ENCODE data around the gene FGGY. TPM values are rescaled to one million over a fixed set of nuclear protein-coding genes. Genes with fewer than 3 reads are reported as not detected.
"Not testable (repeated sequence)": the region's sequence is repeated elsewhere in the genome, so short reads cannot be mapped to it uniquely, and the experiment has no call there.

Gene FGGY
- total RNA-seq, 2 experiments from 2014 or later = 6.6 to 9.7 TPM

DNA sequence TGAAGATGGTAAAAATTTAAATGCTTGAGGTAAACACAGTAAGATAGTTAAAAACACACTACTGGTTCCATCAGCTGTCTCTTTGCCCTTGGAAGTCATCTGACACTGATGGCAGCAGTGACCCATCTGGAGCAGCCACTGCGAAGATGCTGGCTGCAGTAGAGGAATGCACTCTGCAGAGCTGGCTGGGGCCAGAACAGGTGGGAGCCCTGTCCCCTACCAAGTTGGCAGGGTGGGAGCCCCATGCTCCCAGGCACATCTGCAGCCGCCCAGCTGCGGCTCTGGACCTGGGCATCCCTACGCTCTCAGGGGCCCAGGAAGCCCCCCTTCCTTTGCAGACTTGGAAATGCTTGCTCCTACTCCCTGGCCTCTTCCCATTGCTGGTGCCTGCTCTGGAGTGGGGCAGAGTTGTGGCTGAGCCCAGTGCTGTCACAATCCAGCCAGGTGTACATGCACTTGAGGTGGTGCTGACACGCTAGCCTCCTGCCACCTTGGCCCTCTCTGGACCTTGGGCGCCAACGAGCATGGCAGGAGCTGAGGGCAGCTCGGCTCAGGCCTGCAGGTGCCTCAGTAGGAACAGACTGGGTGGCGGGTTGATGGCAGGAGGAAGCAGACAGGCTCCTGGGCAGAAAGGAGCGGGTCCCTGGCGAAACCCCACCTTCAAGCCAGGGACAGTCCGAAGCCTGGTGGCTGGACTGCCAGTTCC, 227.0 kb downstream of the FGGY start:
- H3K27me3 Mint-ChIP-seq = no peaks in the 10 kb centered on the region

DNA sequence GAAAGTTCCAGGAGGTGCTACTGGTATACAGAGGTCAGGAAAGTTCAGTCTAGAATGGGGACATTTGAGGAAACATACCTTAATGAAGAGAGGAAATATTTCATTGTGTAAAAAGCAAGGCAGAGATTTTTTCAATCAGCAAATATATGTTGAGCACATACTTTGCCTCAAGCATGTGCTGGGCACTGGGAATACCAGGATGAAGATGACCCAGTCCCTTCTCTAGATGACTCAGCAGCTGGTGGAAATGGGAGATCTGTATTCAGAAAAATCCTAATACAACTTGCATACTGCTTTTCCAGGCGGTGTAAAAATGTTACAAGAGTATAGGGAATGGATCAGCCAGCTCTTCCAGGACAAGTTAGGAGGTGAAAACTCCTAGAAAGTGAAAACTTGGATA, 229.3 kb downstream of the FGGY start:
- no peak overlapping the region for H3K27ac Mint-ChIP-seq
- no peaks in the 10 kb centered on the region for H3K4me1 Mint-ChIP-seq
- H3K27me3 Mint-ChIP-seq = no peaks in the 10 kb centered on the region
- H3K4me3 Mint-ChIP-seq = no peak overlapping the region
- DNase-seq = no peak
- H3K36me3 Mint-ChIP-seq = no peaks in the 10 kb centered on the region
- no peaks in the 10 kb centered on the region for H3K9me3 Mint-ChIP-seq

More for the DNA sequence above, 227.0 kb downstream of the FGGY start:
- H3K4me3 Mint-ChIP-seq = no peak overlapping the region
- no peak overlapping the region for H3K27ac Mint-ChIP-seq
- H3K4me1 Mint-ChIP-seq = no peaks in the 10 kb centered on the region
- peaks cover 2% of the 10 kb centered on the region for H3K36me3 Mint-ChIP-seq
- H3K9me3 Mint-ChIP-seq = no peaks in the 10 kb centered on the region
- DNase-seq = no peak

DNA sequence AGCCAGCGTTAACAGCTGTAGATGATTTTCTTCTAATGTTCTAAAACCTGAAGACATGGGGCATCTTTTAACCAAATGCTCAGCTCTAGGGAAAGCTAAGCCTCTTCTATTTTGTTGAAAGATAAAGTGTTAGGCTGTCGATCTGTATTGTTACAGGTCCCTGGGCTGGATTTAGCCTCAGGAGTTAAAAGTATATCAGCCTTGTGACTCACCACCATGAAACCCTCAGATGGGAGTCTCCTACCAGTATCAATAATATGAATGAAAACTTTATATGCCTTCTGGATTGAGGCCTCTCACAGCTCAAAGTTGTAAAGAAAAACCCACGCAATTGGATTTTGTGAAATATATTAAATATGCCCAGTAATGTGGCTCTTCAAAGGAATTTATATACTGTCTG, 231.6 kb downstream of the FGGY start:
- Mint-ChIP-seq H3K4me3 (no peak overlapping the region), H3K27ac (no peak overlapping the region), H3K27me3 (no peaks in the 10 kb centered on the region), H3K9me3 (peaks cover 3% of the 10 kb centered on the region), H3K36me3 (no peaks in the 10 kb centered on the region), H3K4me1 (no peaks in the 10 kb centered on the region)
- DNase-seq = no peak

DNA sequence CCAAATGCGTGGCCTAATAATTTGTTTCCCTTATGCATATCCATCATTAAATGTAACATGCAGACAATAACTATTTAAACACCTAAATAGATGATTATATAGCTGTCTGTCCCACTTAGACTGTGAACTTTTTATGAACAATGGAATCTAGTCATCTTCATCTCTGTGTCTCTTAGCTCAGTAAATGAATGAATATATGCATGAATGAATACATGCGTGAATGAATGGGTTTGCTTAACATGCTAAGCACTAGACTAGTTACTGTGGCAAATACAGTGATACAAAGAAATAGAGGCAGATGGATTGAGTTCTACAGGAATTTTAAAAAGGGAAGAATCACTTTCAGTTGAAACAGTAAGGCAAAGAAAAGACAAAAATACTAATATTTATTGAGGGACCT, 232.0 kb downstream of the FGGY start:
- Mint-ChIP-seq H3K4me3 (no peak overlapping the region), H3K9me3 (peaks cover 3% of the 10 kb centered on the region), H3K4me1 (no peaks in the 10 kb centered on the region), H3K36me3 (no peaks in the 10 kb centered on the region), H3K27ac (no peak overlapping the region), H3K27me3 (no peaks in the 10 kb centered on the region)
- no peak for DNase-seq

DNA sequence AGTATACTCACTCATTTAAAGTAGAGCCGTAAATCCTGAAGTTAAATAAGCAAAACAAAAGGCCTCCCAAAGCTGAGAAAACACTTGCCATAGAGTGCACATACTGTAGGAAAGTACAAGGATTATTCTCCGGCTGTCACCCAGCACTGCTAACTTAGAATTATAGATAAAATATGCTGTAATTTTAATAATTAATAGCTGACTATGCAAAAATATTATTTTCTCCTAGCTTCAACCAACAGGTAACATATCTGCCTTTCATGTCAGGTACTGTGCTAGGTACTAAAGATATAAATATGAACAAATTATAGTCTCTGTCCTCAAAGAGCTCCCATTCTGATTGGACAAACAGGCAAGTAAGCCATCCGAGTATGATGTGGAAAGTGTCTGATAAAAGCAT, 233.2 kb downstream of the FGGY start:
- H3K36me3 Mint-ChIP-seq = no peaks in the 10 kb centered on the region
- H3K27ac Mint-ChIP-seq = no peak overlapping the region
- no peak overlapping the region for H3K4me3 Mint-ChIP-seq
- H3K27me3 Mint-ChIP-seq = no peaks in the 10 kb centered on the region
- DNase-seq = no peak
- peaks cover 5% of the 10 kb centered on the region for H3K9me3 Mint-ChIP-seq
- no peaks in the 10 kb centered on the region for H3K4me1 Mint-ChIP-seq

DNA sequence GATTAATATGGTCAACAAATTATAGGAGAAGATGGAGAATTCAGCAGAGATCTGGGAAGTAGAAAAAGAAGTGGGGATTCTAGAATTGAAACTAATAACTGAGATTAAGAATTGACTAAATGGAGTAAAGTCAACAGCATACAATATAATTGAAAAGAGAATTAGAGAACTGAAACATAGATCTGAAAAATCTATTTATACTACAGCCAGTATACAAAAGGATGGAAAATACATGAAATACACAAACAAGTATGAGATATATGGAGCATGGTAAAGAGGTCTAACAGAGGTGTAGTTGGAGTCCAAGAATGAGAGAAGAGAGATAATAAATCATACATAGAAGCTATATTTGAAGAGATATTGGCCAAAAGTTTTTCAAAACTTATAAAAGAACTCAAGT, 235.2 kb downstream of the FGGY start:
- Mint-ChIP-seq H3K27ac (no peak overlapping the region), H3K36me3 (no peaks in the 10 kb centered on the region), H3K4me1 (no peaks in the 10 kb centered on the region), H3K4me3 (no peak overlapping the region), H3K9me3 (peaks cover 7% of the 10 kb centered on the region), H3K27me3 (no peaks in the 10 kb centered on the region)
- DNase-seq = no peak

DNA sequence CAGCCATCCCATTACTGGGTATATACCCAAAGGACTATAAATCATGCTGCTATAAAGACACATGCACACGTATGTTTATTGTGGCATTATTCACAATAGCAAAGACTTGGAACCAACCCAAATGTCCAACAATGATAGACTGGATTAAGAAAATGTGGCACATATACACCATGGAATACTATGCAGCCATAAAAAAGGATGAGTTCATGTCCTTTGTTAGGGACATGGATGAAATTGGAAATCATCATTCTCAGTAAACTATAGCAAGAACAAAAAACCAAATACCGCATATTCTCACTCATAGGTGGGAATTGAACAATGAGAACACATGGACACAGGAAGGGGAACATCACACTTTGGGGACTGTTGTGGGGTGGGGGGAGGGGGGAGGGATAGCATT, 241.6 kb downstream of the FGGY start:
- not testable (repeated sequence) for DNase-seq, H3K27me3 Mint-ChIP-seq, H3K4me1 Mint-ChIP-seq, H3K27ac Mint-ChIP-seq, H3K4me3 Mint-ChIP-seq, H3K9me3 Mint-ChIP-seq, H3K36me3 Mint-ChIP-seq

DNA sequence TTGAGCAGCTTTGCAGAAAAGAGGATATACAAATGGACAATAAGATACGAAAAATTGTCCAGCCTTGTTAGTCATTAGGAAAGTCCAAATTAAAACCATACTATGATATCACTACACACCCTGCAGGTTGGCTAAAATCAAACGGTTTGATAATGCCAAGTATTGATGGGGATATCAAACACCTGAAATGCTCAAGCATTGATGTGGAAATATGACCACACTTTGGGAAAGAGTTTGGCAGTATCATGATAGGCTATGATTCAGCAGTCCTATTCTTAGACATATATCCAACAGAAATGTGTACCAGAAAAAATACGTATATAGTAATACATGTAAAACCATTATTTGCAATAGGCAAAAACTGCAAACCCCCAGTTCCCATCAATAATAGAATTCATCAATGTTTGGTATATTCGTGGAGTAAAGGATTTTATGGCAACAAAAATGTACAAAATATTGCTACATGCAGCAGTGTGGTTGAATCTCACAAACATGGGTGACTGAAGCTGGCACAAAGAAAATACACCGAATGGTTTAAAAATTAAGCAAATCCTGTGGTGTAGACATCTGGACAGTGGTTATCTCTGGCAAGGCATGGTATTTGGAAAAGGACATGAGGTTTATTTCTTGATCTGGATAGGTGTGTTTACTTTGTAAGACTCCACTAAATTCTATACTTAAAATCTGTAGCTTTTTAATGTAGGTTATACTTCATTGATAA, 243.2 kb downstream of the FGGY start:
- Mint-ChIP-seq H3K9me3 (peaks cover 2% of the 10 kb centered on the region), H3K4me3 (no peak overlapping the region), H3K27ac (no peak overlapping the region), H3K4me1 (peaks cover 3% of the 10 kb centered on the region), H3K36me3 (no peaks in the 10 kb centered on the region), H3K27me3 (no peaks in the 10 kb centered on the region)
- DNase-seq = no peak

DNA sequence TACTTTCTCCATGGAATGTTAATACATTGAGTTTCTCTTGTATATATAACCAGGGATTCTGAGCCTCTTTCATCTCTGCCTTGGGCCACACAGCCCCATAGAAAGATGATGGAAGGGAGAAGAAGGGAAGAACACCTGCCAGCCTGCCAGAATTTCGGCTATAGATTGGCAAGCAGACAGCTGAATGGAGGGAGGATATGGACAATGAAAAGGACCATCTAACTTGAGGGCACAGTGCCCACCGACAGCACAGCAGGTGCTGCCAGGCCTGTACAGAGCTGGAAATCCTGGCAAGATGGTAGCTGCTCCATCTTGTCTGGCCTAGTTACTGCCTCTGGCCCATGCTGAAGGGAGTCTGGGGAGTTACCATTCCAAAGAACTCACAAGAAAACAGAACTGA, 244.3 kb downstream of the FGGY start:
- Mint-ChIP-seq H3K27me3 (no peaks in the 10 kb centered on the region), H3K36me3 (no peaks in the 10 kb centered on the region), H3K27ac (no peak overlapping the region), H3K4me1 (peaks cover 3% of the 10 kb centered on the region), H3K9me3 (no peaks in the 10 kb centered on the region), H3K4me3 (no peak overlapping the region)
- no peak for DNase-seq

DNA sequence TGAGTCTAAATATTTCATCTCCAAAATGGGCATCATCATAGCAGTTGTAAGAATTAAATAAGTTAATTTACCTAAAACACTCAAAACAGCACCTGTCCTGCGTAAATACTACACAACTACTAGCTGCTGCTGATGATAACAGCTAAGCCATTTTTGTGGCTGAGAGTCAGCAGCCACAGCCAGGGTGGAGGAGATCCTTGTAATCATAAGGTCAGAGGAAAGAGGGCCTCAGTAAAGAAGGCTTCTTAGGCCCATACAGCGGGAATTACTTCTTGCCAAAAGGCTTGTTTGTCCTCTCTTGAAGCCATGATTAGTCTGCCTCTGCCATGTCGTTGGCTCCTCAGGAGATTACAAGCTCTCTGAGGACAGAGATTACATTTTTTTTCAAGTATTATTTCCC, 245.0 kb downstream of the FGGY start:
- H3K27ac Mint-ChIP-seq = no peak overlapping the region
- DNase-seq = no peak
- peaks cover 3% of the 10 kb centered on the region for H3K4me1 Mint-ChIP-seq
- H3K4me3 Mint-ChIP-seq = no peak overlapping the region
- H3K27me3 Mint-ChIP-seq = no peaks in the 10 kb centered on the region
- H3K9me3 Mint-ChIP-seq = no peaks in the 10 kb centered on the region
- H3K36me3 Mint-ChIP-seq = no peaks in the 10 kb centered on the region

DNA sequence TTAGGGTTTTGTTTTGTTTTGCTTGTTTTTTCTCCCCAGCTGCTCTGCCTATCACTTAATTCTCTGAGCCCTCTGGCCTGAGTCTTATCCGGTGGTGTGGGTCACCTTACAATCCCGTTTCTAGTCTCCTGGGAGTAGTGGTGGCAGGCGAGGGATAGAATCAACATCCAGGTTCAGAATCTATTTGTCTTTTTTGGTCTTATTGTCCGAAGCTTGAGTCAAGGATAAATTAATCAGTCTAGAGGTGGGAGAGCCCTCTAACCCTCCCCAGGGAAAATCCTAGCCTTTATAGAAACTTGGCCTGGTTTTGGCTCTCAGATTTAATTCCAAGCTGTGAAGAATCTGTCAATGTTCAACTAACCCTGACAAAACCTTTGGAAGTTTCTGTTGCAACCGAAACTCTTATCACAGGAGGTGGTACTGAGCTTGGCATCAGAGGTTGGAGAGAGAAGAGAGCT, 246.3 kb downstream of the FGGY start:
- no peak overlapping the region for H3K4me3 Mint-ChIP-seq

DNA sequence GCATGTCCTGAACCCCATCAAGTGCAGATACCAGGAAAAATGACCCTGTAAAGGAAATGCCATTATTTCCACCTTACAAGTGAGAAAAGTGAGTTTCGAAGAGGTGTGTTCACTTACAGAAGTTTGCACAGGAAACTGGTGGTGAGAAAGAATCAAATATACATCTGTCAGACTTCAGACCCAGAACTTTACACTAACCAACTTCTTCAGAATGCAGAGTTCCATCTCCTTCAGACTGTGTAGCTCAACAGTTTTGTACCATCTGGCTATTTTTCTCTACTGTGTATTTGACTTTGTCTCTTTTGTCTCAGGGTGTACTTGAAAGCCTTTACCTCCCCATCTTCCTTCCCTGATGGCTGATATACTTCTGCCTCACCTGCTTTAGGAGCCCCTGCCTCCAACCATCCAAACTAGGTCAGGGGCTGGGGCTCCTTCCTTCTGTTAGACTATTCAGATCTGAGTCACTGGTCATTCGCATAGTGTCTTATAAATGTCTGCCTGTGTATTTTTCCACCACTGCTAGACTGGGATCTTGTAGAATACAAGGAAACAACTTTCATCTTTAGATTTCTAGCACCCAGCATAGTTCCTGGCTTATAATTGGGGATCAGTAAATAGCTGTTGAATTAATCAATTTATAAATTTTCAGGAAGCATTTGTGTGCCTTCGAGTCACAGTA, 247.9 kb downstream of the FGGY start:
- H3K4me1 Mint-ChIP-seq = peaks cover 3% of the 10 kb centered on the region
- H3K9me3 Mint-ChIP-seq = no peaks in the 10 kb centered on the region
- peaks cover 1% of the 10 kb centered on the region for H3K36me3 Mint-ChIP-seq
- H3K27ac Mint-ChIP-seq = no peak overlapping the region
- no peak for DNase-seq
- no peaks in the 10 kb centered on the region for H3K27me3 Mint-ChIP-seq
- H3K4me3 Mint-ChIP-seq = no peak overlapping the region

More for the DNA sequence above, 246.3 kb downstream of the FGGY start:
- Mint-ChIP-seq H3K9me3 (no peaks in the 10 kb centered on the region), H3K27me3 (no peaks in the 10 kb centered on the region), H3K27ac (no peak overlapping the region), H3K36me3 (peaks cover 1% of the 10 kb centered on the region), H3K4me1 (peaks cover 3% of the 10 kb centered on the region)
- no peak for DNase-seq

DNA sequence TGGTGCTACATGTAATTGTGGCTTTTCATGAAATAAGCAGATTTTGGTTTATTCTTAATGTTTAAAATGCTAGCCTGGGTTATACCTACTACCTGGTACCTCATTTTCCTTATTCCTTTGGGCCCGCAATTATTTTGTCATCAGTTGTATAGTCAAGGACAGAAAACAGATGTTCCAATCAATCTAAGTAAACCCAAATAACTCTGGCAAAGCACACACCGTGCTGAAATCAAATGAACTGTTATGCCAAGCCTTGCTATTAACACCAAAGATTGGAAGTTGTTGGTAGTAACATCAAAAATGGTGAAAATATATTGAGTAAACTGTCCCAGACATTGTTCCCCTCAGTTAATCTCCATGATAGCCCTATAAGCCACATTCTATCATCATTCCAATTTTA, 248.9 kb downstream of the FGGY start:
- Mint-ChIP-seq H3K27me3 (no peaks in the 10 kb centered on the region), H3K36me3 (peaks cover 1% of the 10 kb centered on the region), H3K4me3 (no peak overlapping the region), H3K27ac (no peak overlapping the region), H3K9me3 (no peaks in the 10 kb centered on the region), H3K4me1 (peaks cover 3% of the 10 kb centered on the region)
- DNase-seq = no peak

DNA sequence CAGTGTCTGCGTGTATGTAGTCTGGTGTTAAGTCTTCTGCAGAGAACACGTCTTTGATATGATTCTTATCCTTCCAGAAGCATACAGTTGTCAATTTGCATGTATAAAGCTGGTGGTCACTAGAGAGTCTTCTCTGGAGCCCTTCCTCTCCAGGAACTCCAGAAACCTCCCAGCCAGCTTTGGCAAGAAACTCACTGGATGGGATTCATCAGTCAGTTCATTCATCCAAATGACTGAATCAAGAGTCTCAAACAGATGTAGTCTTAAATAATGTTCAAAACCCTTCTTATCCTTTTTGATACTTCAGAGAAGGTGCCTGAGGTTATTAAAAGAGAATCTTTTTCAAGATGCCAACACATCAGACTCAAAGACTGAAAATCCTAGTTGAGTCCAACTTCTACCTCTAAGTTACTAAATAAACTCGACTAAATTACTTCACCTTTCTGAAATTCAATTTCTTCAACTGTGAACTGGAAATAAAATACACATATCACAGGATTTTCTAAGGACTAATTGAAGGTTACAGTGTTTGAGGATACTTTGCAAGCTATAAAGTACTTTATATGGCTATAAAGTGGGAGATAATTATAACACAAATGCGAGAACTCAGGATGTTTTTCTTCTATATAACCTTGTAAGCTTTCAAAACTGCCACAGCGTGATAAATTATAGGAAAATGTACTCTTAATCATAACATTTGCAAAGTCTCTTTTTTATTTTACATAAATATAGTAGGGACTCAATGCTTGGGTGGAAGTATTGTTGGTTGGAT, 252.4 kb downstream of the FGGY start:
- peaks cover 6% of the 10 kb centered on the region for H3K36me3 Mint-ChIP-seq
- DNase-seq = no peak
- no peaks in the 10 kb centered on the region for H3K9me3 Mint-ChIP-seq
- H3K27me3 Mint-ChIP-seq = no peaks in the 10 kb centered on the region
- no peak overlapping the region for H3K27ac Mint-ChIP-seq
- H3K4me3 Mint-ChIP-seq = no peak overlapping the region
- peaks cover 3% of the 10 kb centered on the region for H3K4me1 Mint-ChIP-seq

DNA sequence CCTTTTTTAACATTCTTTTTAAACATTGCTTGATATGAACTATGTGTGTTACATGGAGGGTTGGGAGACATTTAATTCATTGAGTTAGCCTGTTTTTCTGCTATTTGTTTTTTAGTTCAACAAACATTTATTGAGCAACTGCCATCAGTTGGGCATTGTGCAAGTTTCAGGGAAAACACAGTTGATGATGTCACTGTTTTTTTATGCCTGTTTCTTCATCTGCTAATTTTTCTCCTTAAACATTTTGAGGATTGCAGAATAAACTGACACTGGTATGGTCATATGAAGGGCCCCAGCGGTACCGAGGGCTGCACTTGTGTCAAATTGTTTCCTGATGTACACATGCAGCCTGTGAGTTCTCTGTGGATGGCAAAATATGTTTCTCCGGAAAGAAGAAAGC, 253.0 kb downstream of the FGGY start:
- Mint-ChIP-seq H3K4me3 (no peak overlapping the region), H3K9me3 (no peaks in the 10 kb centered on the region), H3K27ac (no peak overlapping the region), H3K4me1 (no peaks in the 10 kb centered on the region), H3K36me3 (peaks cover 12% of the 10 kb centered on the region), H3K27me3 (no peaks in the 10 kb centered on the region)
- no peak for DNase-seq
